ENCODE measurements around the gene TMCC3.
A peak's percentile ranks its signal among the peaks of the same experiment; 100 is the strongest.

Gene TMCC3

GRCh38 chr12:94545935-94546771 lies 104.2 kb downstream of the TMCC3 start:
- no peak overlapping the region for H3K4me3 Mint-ChIP-seq
- H3K36me3 Mint-ChIP-seq (ENCODE audit: low read depth) = peaks cover 2% of the 10 kb centered on the region
- H3K27me3 Mint-ChIP-seq (ENCODE audit: low read depth) = no peaks in the 10 kb centered on the region
- H3K27ac Mint-ChIP-seq = no peak overlapping the region
- no peaks in the 10 kb centered on the region for H3K4me1 Mint-ChIP-seq (ENCODE audit: low read depth)
- H3K9me3 Mint-ChIP-seq = peaks cover 31% of the 10 kb centered on the region
- DNase-seq (ENCODE audit: low spot score) = no peak

GRCh38 chr12:94544355-94544754 lies 106.0 kb downstream of the TMCC3 start:
- Mint-ChIP-seq H3K9me3 (peaks cover 31% of the 10 kb centered on the region), H3K36me3 (ENCODE audit: low read depth) (peaks cover 2% of the 10 kb centered on the region), H3K4me3 (no peak overlapping the region), H3K4me1 (ENCODE audit: low read depth) (no peaks in the 10 kb centered on the region), H3K27me3 (ENCODE audit: low read depth) (no peaks in the 10 kb centered on the region), H3K27ac (no peak overlapping the region)
- no peak for DNase-seq (ENCODE audit: low spot score)

- no peaks in the 10 kb centered on the region for H3K36me3 Mint-ChIP-seq (ENCODE audit: low read depth)
- no peak for DNase-seq (ENCODE audit: low spot score)
- peaks cover 7% of the 10 kb centered on the region for H3K4me1 Mint-ChIP-seq (ENCODE audit: low read depth)
- no peaks in the 10 kb centered on the region for H3K27me3 Mint-ChIP-seq (ENCODE audit: low read depth)
- H3K4me3 Mint-ChIP-seq = no peak overlapping the region
- no peak overlapping the region for H3K27ac Mint-ChIP-seq
- H3K9me3 Mint-ChIP-seq = no peaks in the 10 kb centered on the region
Measured at GRCh38 chr12:94538318-94538717, 112.0 kb downstream of the TMCC3 start.

- Mint-ChIP-seq H3K27ac (no peak overlapping the region), H3K9me3 (no peaks in the 10 kb centered on the region), H3K4me1 (ENCODE audit: low read depth) (peaks cover 10% of the 10 kb centered on the region), H3K27me3 (ENCODE audit: low read depth) (peaks cover 3% of the 10 kb centered on the region), H3K4me3 (no peak overlapping the region), H3K36me3 (ENCODE audit: low read depth) (no peaks in the 10 kb centered on the region)
- DNase-seq (ENCODE audit: low spot score) = no peak
Measured at GRCh38 chr12:94536040-94536965, 114.1 kb downstream of the TMCC3 start.

GRCh38 chr12:94535510-94535921 lies 114.8 kb downstream of the TMCC3 start:
- Mint-ChIP-seq H3K9me3 (no peaks in the 10 kb centered on the region), H3K4me3 (no peak overlapping the region), H3K36me3 (ENCODE audit: low read depth) (no peaks in the 10 kb centered on the region), H3K4me1 (ENCODE audit: low read depth) (peaks cover 10% of the 10 kb centered on the region), H3K27ac (no peak overlapping the region), H3K27me3 (ENCODE audit: low read depth) (peaks cover 3% of the 10 kb centered on the region)
- DNase-seq (ENCODE audit: low spot score) = no peak

- H3K27ac Mint-ChIP-seq = no peak overlapping the region
- peaks cover 8% of the 10 kb centered on the region for H3K27me3 Mint-ChIP-seq (ENCODE audit: low read depth)
- peaks cover 10% of the 10 kb centered on the region for H3K4me1 Mint-ChIP-seq (ENCODE audit: low read depth)
- DNase-seq (ENCODE audit: low spot score) = no peak
- no peaks in the 10 kb centered on the region for H3K9me3 Mint-ChIP-seq
- no peak overlapping the region for H3K4me3 Mint-ChIP-seq
- H3K36me3 Mint-ChIP-seq (ENCODE audit: low read depth) = no peaks in the 10 kb centered on the region
Measured at GRCh38 chr12:94534774-94535509, 115.4 kb downstream of the TMCC3 start.

- Mint-ChIP-seq H3K4me1 (ENCODE audit: low read depth) (peaks cover 10% of the 10 kb centered on the region), H3K27me3 (ENCODE audit: low read depth) (peaks cover 9% of the 10 kb centered on the region)
Measured at GRCh38 chr12:94534278-94534677, 116.1 kb downstream of the TMCC3 start.

GRCh38 chr12:94532490-94533422 lies 117.6 kb downstream of the TMCC3 start:
- H3K27ac Mint-ChIP-seq = no peak overlapping the region
- H3K27me3 Mint-ChIP-seq (ENCODE audit: low read depth) = peaks cover 17% of the 10 kb centered on the region
- no peak overlapping the region for H3K4me3 Mint-ChIP-seq
- peak; percentile 52 for DNase-seq (ENCODE audit: low spot score)
- no peaks in the 10 kb centered on the region for H3K36me3 Mint-ChIP-seq (ENCODE audit: low read depth)
- no peaks in the 10 kb centered on the region for H3K9me3 Mint-ChIP-seq
- peaks cover 12% of the 10 kb centered on the region for H3K4me1 Mint-ChIP-seq (ENCODE audit: low read depth)

More at GRCh38 chr12:94534278-94534677, 116.1 kb downstream of the TMCC3 start:
- H3K36me3 Mint-ChIP-seq (ENCODE audit: low read depth) = no peaks in the 10 kb centered on the region
- DNase-seq (ENCODE audit: low spot score) = no peak
- H3K27ac Mint-ChIP-seq = no peak overlapping the region
- no peak overlapping the region for H3K4me3 Mint-ChIP-seq
- no peaks in the 10 kb centered on the region for H3K9me3 Mint-ChIP-seq

GRCh38 chr12:94531196-94531720 lies 119.1 kb downstream of the TMCC3 start:
- DNase-seq (ENCODE audit: low spot score) = no peak
- Mint-ChIP-seq H3K4me1 (ENCODE audit: low read depth) (peaks cover 12% of the 10 kb centered on the region), H3K27me3 (ENCODE audit: low read depth) (peaks cover 22% of the 10 kb centered on the region), H3K36me3 (ENCODE audit: low read depth) (no peaks in the 10 kb centered on the region), H3K4me3 (no peak overlapping the region), H3K27ac (no peak overlapping the region), H3K9me3 (no peaks in the 10 kb centered on the region)

- no peak overlapping the region for H3K27ac Mint-ChIP-seq
- no peaks in the 10 kb centered on the region for H3K36me3 Mint-ChIP-seq (ENCODE audit: low read depth)
- H3K4me3 Mint-ChIP-seq = no peak overlapping the region
- peaks cover 2% of the 10 kb centered on the region for H3K4me1 Mint-ChIP-seq (ENCODE audit: low read depth)
- H3K27me3 Mint-ChIP-seq (ENCODE audit: low read depth) = peaks cover 32% of the 10 kb centered on the region
- no peaks in the 10 kb centered on the region for H3K9me3 Mint-ChIP-seq
- DNase-seq (ENCODE audit: low spot score) = no peak
Measured at GRCh38 chr12:94525951-94526350, 124.4 kb downstream of the TMCC3 start.

Measured in T-helper 2 cell treated with Interferon-gamma antibody and Interleukin-4, amounts not matched to agents 5 μg/mL and 100 μg/mL, for 36 hours (primary cell).